Testis (tissue), 3 donors: ENCODE results near the gene STXBP5. TPM values are rescaled to one million over a fixed set of nuclear protein-coding genes. Genes with fewer than 3 reads are reported as not detected.

ENCODE experiments used
- DNase-seq: peaks from one replicate; pipeline ENCODE4 v3.0.0-alpha.2; 2019
- H3K27ac ChIP-seq, 2 donors: fragments of 200-600 bp; sonication (generic); one replicate each; pipeline ENCODE4 v1.5.1; 2019
- H3K27me3 ChIP-seq: fragments of 200-600 bp; sonication (generic); one replicate; pipeline ENCODE4 v1.5.1; 2019
- H3K36me3 ChIP-seq: fragments of 200-600 bp; sonication (generic); one replicate; pipeline ENCODE4 v1.5.1; 2017; ENCODE audit warnings: low read depth; ENCODE audit errors: missing control alignments
- H3K4me1 ChIP-seq: fragments of 200-600 bp; sonication (generic); one replicate; pipeline ENCODE4 v1.5.1; 2019
- H3K4me3 ChIP-seq, 2 donors: fragments of 200-600 bp; sonication (generic); one replicate each; pipeline ENCODE4 v1.5.1; 2017 to 2019
- H3K9me3 ChIP-seq: fragments of 200-600 bp; sonication (generic); one replicate; pipeline ENCODE4 v1.5.1; 2017
- CTCF ChIP-seq, 3 experiments: fragments of 450-650 bp in 2 of 3; fragments of 200-600 bp in 1 of 3; sonication (generic) in 1 of 3; IDR thresholded peaks; one replicate each; pipeline ENCODE4 v1.5.1; 2016 to 2019; ENCODE audit warnings: antibody characterized with exemption in 3 of 3, mild to moderate bottlenecking in 2 of 3, moderate library complexity in 1 of 3
- POLR2A ChIP-seq: fragments of 450-650 bp; IDR thresholded peaks from one replicate; pipeline ENCODE4 v1.6.1; 2017; ENCODE audit warnings: antibody characterized with exemption, mild to moderate bottlenecking, moderate library complexity
- WGBS, 2 donors: methylation state at CpG; one replicate each; pipeline ENCODE4 v1.1.5; 2018; 5-methylcytosine and 5-hydroxymethylcytosine counted together
- intact Hi-C: fragments of 100-400 bp; cut with DNase I; formaldehyde crosslinking; loops from one replicate; pipeline ENCODE4 v1.15.1; 2023; ENCODE audit warnings: low total_unique reads
- polyA plus RNA-seq: library from polyadenylated mRNA; stranded (reverse); fragments of 350-450 nt; fragmentation: Illumina TruSeq; extraction: RNeasy Lipid Tissue Mini Kit (QIAGEN cat#74804); gene quantifications from one replicate; pipeline ENCODE4 v1.2.3, GENCODE V29; 2014; ENCODE audit warnings: low read depth, low replicate concordance; ENCODE audit not compliant: insufficient read depth
- total RNA-seq, 2 donors: library from RNA; depleted of rRNA; stranded (reverse); fragments of >200 nt; gene quantifications; one replicate each; pipeline ENCODE4 v1.2.3, GENCODE V29; 2016

The STXBP5 gene
- total and polyA plus RNA-seq, 3 donors from 2014 or later: 29.9 to 47.4 (median 43.5) TPM

- Histone ChIP-seq H3K36me3 (no peaks in the 10 kb centered on the region), H3K9me3 (no peaks in the 10 kb centered on the region), H3K4me1 (no peaks in the 10 kb centered on the region), H3K27ac (no peak overlapping the region), H3K4me3 (no peak overlapping the region), H3K27me3 (no peaks in the 10 kb centered on the region)
- no peak for TF ChIP-seq POLR2A
- no peak for TF ChIP-seq CTCF (IDR thresholded peaks at IDR 0.05)
- DNase-seq: no peak
- 89 to 100% methylated on average over 1 of the region's 1 CpG for WGBS, 2 donors
- intact Hi-C loops: no loop called here
Observed at GRCh38 chr6:147166992-147167391, 37.2 kb upstream of the STXBP5 start.

- DNase-seq: no peak
- H3K27me3 ChIP-seq: no peaks in the 10 kb centered on the region
- no peaks in the 10 kb centered on the region for H3K36me3 ChIP-seq
- TF ChIP-seq CTCF (IDR thresholded peaks at IDR 0.05): no peak
- TF ChIP-seq POLR2A: no peak
- no peaks in the 10 kb centered on the region for H3K9me3 ChIP-seq
- H3K4me1 ChIP-seq: no peaks in the 10 kb centered on the region
- intact Hi-C loops: no loop called here
- WGBS, 2 donors: 81 to 84% methylated on average over 4 of the region's 4 CpGs
- H3K27ac ChIP-seq: no peak overlapping the region
- H3K4me3 ChIP-seq: no peak overlapping the region
Observed at GRCh38 chr6:147167576-147168461, 36.4 kb upstream of the STXBP5 start.

- no peak for DNase-seq
- WGBS, 2 donors: 94 to 100% methylated on average over 1 of the region's 1 CpG
- Histone ChIP-seq H3K36me3 (no peaks in the 10 kb centered on the region), H3K9me3 (no peaks in the 10 kb centered on the region), H3K4me1 (no peaks in the 10 kb centered on the region), H3K27ac (no peak overlapping the region), H3K27me3 (no peaks in the 10 kb centered on the region), H3K4me3 (no peak overlapping the region)
- intact Hi-C loops: no loop called here
- TF ChIP-seq POLR2A: no peak
Observed at GRCh38 chr6:147169529-147169928, 34.7 kb upstream of the STXBP5 start.

GRCh38 chr6:147170269-147170668, 33.9 kb upstream of the STXBP5 start:
- intact Hi-C loops: no loop called here
- H3K4me3 ChIP-seq: no peak overlapping the region
- H3K9me3 ChIP-seq: no peaks in the 10 kb centered on the region
- no peaks in the 10 kb centered on the region for H3K4me1 ChIP-seq
- H3K27ac ChIP-seq: no peak overlapping the region
- no peak for DNase-seq
- no peaks in the 10 kb centered on the region for H3K27me3 ChIP-seq
- H3K36me3 ChIP-seq: no peaks in the 10 kb centered on the region
- 74 to 94% methylated on average over 1 of the region's 1 CpG for WGBS, 2 donors
- no peak for TF ChIP-seq POLR2A
- no peak for TF ChIP-seq CTCF (IDR thresholded peaks at IDR 0.05)

- Histone ChIP-seq H3K4me1 (no peaks in the 10 kb centered on the region), H3K36me3 (no peaks in the 10 kb centered on the region), H3K27me3 (no peaks in the 10 kb centered on the region), H3K9me3 (no peaks in the 10 kb centered on the region), H3K27ac (no peak overlapping the region), H3K4me3 (no peak overlapping the region)
- TF ChIP-seq CTCF (IDR thresholded peaks at IDR 0.05): no peak
- DNase-seq: no peak
- intact Hi-C loops: no loop called here
- 78 to 82% methylated on average over 5 of the region's 5 CpGs for WGBS, 2 donors
Observed at GRCh38 chr6:147173140-147173539, 31.1 kb upstream of the STXBP5 start.
